Spleen (tissue), 7 donors: Measurements from ENCODE around the gene CALHM3.

ENCODE experiments used
- POLR2A ChIP-seq, 3 donors: fragments of 450-650 bp; IDR thresholded peaks; one replicate each; pipeline ENCODE4 v1.5.1; 2017; ENCODE audit warnings: antibody characterized with exemption in 3 of 3, mild to moderate bottlenecking in 1 of 3
- TF ChIP-seq, protein P1 (sequence below), 11 experiments: fragments of 200-600 bp in 7 of 11; fragments of 450-650 bp in 4 of 11; sonication (generic) in 4 of 11; IDR thresholded peaks in 8 of 11; conservative IDR thresholded peaks in 3 of 11; 1 replicate in 7 of 11; 2 replicates in 4 of 11; pipeline versions ENCODE4 v1.4.0 to v1.8.0; 2016 to 2021; ENCODE audit warnings: antibody characterized with exemption in 11 of 11, inconsistent platforms in 4 of 11, mild to moderate bottlenecking in 1 of 11
- donor health status: DM: no; HTN: no; CAD: no; lungs with moderate emphysema.
- donor health status: DM: no; HTN: no; CAD: no.
- donor health status: DM: no; HTN: no; CAD: no.

- TF ChIP-seq, protein P1, sequence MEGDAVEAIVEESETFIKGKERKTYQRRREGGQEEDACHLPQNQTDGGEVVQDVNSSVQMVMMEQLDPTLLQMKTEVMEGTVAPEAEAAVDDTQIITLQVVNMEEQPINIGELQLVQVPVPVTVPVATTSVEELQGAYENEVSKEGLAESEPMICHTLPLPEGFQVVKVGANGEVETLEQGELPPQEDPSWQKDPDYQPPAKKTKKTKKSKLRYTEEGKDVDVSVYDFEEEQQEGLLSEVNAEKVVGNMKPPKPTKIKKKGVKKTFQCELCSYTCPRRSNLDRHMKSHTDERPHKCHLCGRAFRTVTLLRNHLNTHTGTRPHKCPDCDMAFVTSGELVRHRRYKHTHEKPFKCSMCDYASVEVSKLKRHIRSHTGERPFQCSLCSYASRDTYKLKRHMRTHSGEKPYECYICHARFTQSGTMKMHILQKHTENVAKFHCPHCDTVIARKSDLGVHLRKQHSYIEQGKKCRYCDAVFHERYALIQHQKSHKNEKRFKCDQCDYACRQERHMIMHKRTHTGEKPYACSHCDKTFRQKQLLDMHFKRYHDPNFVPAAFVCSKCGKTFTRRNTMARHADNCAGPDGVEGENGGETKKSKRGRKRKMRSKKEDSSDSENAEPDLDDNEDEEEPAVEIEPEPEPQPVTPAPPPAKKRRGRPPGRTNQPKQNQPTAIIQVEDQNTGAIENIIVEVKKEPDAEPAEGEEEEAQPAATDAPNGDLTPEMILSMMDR (IDR thresholded peaks at IDR 0.05 in 8 of 11, conservative IDR thresholded peaks at IDR 0.05 in 3 of 11): no peak
- TF ChIP-seq POLR2A (IDR thresholded peaks at IDR 0.05): no peak
Measured at GRCh38 chr10:103433858-103434257, 45.2 kb downstream of the CALHM3 start.
